Measurements from ENCODE around the gene KIF23.

The KIF23 gene

GRCh38 chr15:69468241-69469121 is 54.3 kb downstream of the KIF23 start:
- peak; percentile 63 for DNase-seq

GRCh38 chr15:69469467-69470201 is 55.5 kb downstream of the KIF23 start:
- DNase-seq: no peak

- DNase-seq: no peak
Observed at GRCh38 chr15:69472046-69472445, 57.9 kb downstream of the KIF23 start.

- no peak for DNase-seq
Observed at GRCh38 chr15:69472562-69472961, 58.4 kb downstream of the KIF23 start.

- no peak for DNase-seq
Observed at GRCh38 chr15:69474291-69474690, 60.1 kb downstream of the KIF23 start.

GRCh38 chr15:69474846-69475455 is 60.8 kb downstream of the KIF23 start:
- DNase-seq: no peak

- peak; percentile 24 for DNase-seq
Observed at GRCh38 chr15:69475769-69476358, 61.7 kb downstream of the KIF23 start.

- DNase-seq: no peak
Observed at GRCh38 chr15:69476704-69477473, 62.7 kb downstream of the KIF23 start.

GRCh38 chr15:69478259-69478781 is 64.2 kb downstream of the KIF23 start:
- DNase-seq: peak; percentile 46

GRCh38 chr15:69479081-69479480 is 64.9 kb downstream of the KIF23 start:
- DNase-seq: no peak

- DNase-seq: no peak
Observed at GRCh38 chr15:69479971-69480370, 65.8 kb downstream of the KIF23 start.

- no peak for DNase-seq
Observed at GRCh38 chr15:69480932-69481331, 66.8 kb downstream of the KIF23 start.

GRCh38 chr15:69482686-69483256 is 68.6 kb downstream of the KIF23 start:
- DNase-seq: no peak

- DNase-seq: no peak
Observed at GRCh38 chr15:69484837-69485236, 70.7 kb downstream of the KIF23 start.

GRCh38 chr15:69486481-69487110 is 72.4 kb downstream of the KIF23 start:
- no peak for DNase-seq

GRCh38 chr15:69489073-69489571 is 75.0 kb downstream of the KIF23 start:
- DNase-seq: no peak

GRCh38 chr15:69490356-69491037 is 76.3 kb downstream of the KIF23 start:
- DNase-seq: no peak

GRCh38 chr15:69491038-69491505 is 76.9 kb downstream of the KIF23 start:
- no peak for DNase-seq

GRCh38 chr15:69493406-69493805 is 79.3 kb downstream of the KIF23 start:
- no peak for DNase-seq

- DNase-seq: no peak
Observed at GRCh38 chr15:69496001-69496400, 81.9 kb downstream of the KIF23 start.

All from NCI-H2107 (cell line).